GM12878 (cell line): ENCODE data around the gene CHCHD2. TPM values are rescaled to one million over a fixed set of nuclear protein-coding genes. Genes with fewer than 3 reads are reported as not detected.

ENCODE experiments used
- ATAC-seq: fragments of 200-7000 bp; cut with Tn5 transposase; 3 replicates; pipeline ENCODE4 v1.9.1; 2020; ENCODE audit warnings: mild to moderate bottlenecking, moderate library complexity
- BruUV-seq: library from RNA; stranded (reverse); fragments of 400-500 nt; replicated peaks from 2 replicates; lab custom pipeline; 2021; lab: Mats Ljungman, UMichigan
- CTCF ChIA-PET: fragments of 300-600 bp; sonication (Branson Sonifier 250); formaldehyde crosslinking; extraction: SDS; loops from one replicate; lab custom pipeline; 2021; ENCODE audit warnings: inconsistent platforms; lab: Yijun Ruan, JAX
- POLR2A ChIA-PET: fragments of 350-600 bp; formaldehyde crosslinking; extraction: SDS; loops from one replicate; lab custom pipeline; 2021; ENCODE audit warnings: inconsistent platforms; lab: Charles Lee
- RAD21 ChIA-PET: fragments of 300-600 bp; sonication (Branson Sonifier 250); formaldehyde crosslinking; loops from one replicate; lab custom pipeline; 2023; ENCODE audit warnings: antibody characterized with exemption; ENCODE audit not compliant: unreplicated experiment; lab: Charles Lee
- SMC1A ChIA-PET: fragments of 300-600 bp; sonication (Branson Sonifier 250); formaldehyde crosslinking; loops from one replicate; lab custom pipeline; 2023; ENCODE audit not compliant: unreplicated experiment, uncharacterized antibody; lab: Charles Lee
- DNase-seq: peaks from one replicate; pipeline ENCODE4 v3.0.0-alpha.2; 2011; ENCODE audit warnings: low read depth, low spot score
- FAIRE-seq: peaks from 3 replicates; lab custom pipeline; 2011; peaks lifted over from hg19 to GRCh38; lab: Jason Lieb, UNC
- H2AFZ ChIP-seq: 2 replicates; pipeline ENCODE4 v1.6.0; 2011; ENCODE audit warnings: low read depth, low read length, control low read depth; ENCODE audit not compliant: control insufficient read depth
- H3K27ac ChIP-seq: 2 replicates; pipeline ENCODE4 v1.5.1; 2011; ENCODE audit warnings: control low read depth; ENCODE audit not compliant: control insufficient read depth, insufficient read depth
- H3K27me3 ChIP-seq, 2 experiments: replicated peaks in 1 of 2; 2 replicates each; pipeline versions ENCODE4 v1.6.0 to v1.6.1; 2011; ENCODE audit warnings: low read length in 1 of 2; ENCODE audit not compliant: control insufficient read depth in 2 of 2, insufficient read depth in 2 of 2
- H3K36me3 ChIP-seq, 2 experiments: 2 replicates each; pipeline ENCODE4 v1.5.1; 2011; ENCODE audit warnings: low read length in 1 of 2; ENCODE audit not compliant: control insufficient read depth in 2 of 2, insufficient read depth in 2 of 2
- H3K4me1 ChIP-seq: 2 replicates; pipeline ENCODE4 v1.6.1; 2011; ENCODE audit warnings: mild to moderate bottlenecking, low read length, moderate library complexity, mixed read lengths; ENCODE audit not compliant: control insufficient read depth, insufficient read depth
- H3K4me2 ChIP-seq: 2 replicates; pipeline ENCODE4 v1.6.0; 2011; ENCODE audit warnings: control low read depth; ENCODE audit not compliant: control insufficient read depth, insufficient read depth
- H3K4me3 ChIP-seq: fragments of 200-600 bp; sonication (generic); 2 replicates; pipeline ENCODE4 v1.5.1; 2016
- H3K79me2 ChIP-seq: 2 replicates; pipeline ENCODE4 v1.6.0; 2011; ENCODE audit warnings: low read length; ENCODE audit not compliant: control insufficient read depth, insufficient read depth
- H3K9ac ChIP-seq: 2 replicates; pipeline ENCODE4 v1.8.0; 2011; ENCODE audit warnings: low read length, control low read depth, mixed read lengths; ENCODE audit not compliant: control insufficient read depth, insufficient read depth
- H3K9me3 ChIP-seq: replicated peaks from 3 replicates; pipeline ENCODE4 v1.5.1; 2011; ENCODE audit warnings: mild to moderate bottlenecking, low read length; ENCODE audit not compliant: control insufficient read depth, insufficient read depth
- H4K20me1 ChIP-seq: 2 replicates; pipeline ENCODE4 v1.6.0; 2011; ENCODE audit not compliant: control insufficient read depth, insufficient read depth
- EGR1 ChIP-seq, 2 experiments: IDR thresholded peaks; 1 replicate in 1 of 2; 2 replicates in 1 of 2; pipeline ENCODE4 v1.6.1; 2011 to 2012; ENCODE audit warnings: low read depth in 2 of 2, low read length in 2 of 2, borderline replicate concordance in 1 of 2, mild to moderate bottlenecking in 1 of 2, moderate library complexity in 1 of 2
- LARP7 ChIP-seq: fragments of 450-650 bp; IDR thresholded peaks from 2 replicates; pipeline ENCODE4 v1.6.1; 2017; ENCODE audit warnings: mild to moderate bottlenecking
- MEF2B ChIP-seq: fragments of 450-650 bp; IDR thresholded peaks from 2 replicates; pipeline ENCODE4 v1.6.1; 2018; ENCODE audit warnings: mild to moderate bottlenecking, moderate library complexity; ENCODE audit not compliant: partially characterized antibody, poor library complexity, severe bottlenecking
- WGBS: methylation state at CpG from one replicate; pipeline ENCODE4 v1.1.6; 2016; ENCODE audit warnings: low lambda C conversion rate; ENCODE audit not compliant: insufficient replicate concordance, insufficient coverage; ENCODE audit errors: missing lambda C conversion rate; 5-methylcytosine and 5-hydroxymethylcytosine counted together
- in situ Hi-C: fragments of 300-500 bp; cut with MboI; formaldehyde crosslinking; loops from 9 replicates; pipeline ENCODE4 v1.14.3; 2018; ENCODE audit warnings: mixed read lengths
- intact Hi-C: fragments of 100-400 bp; cut with micrococcal nuclease; formaldehyde crosslinking; loops from one replicate; pipeline ENCODE4 v1.14.2; 2022; ENCODE audit not compliant: unreplicated experiment
- polyA plus RNA-seq, 11 experiments: library from polyadenylated mRNA; depleted of rRNA in 4 of 11; unstranded in 6 of 11; stranded (reverse) in 5 of 11; fragments of >200 nt; fragmentation: Nextera tagmentation in 4 of 11; fragmentation: Illumina TruSeq in 1 of 11; extraction: Ambion mirVana in 4 of 11; extraction: Trizol in 1 of 11; gene quantifications; 1 replicate in 1 of 11; 2 replicates in 10 of 11; pipeline versions ENCODE4 v1.2.1 to v1.2.3, GENCODE V29; 2011 to 2016; ENCODE audit warnings: inconsistent platforms in 2 of 11, missing spikeins in 2 of 11, low read depth in 1 of 11
- total RNA-seq, 4 experiments: library from RNA; depleted of rRNA in 3 of 4; stranded (reverse); fragments of >200 nt in 3 of 4; fragmentation: Illumina TruSeq in 1 of 4; extraction: Trizol in 1 of 4; gene quantifications; 2 replicates each; pipeline versions ENCODE4 v1.2.1 to v1.2.3, GENCODE V29; 2013 to 2021
- TF ChIP-seq, protein P1 (sequence below): fragments of 450-650 bp; IDR thresholded peaks from 2 replicates; pipeline ENCODE4 v1.6.1; 2016; ENCODE audit warnings: mild to moderate bottlenecking

Gene CHCHD2
- total and polyA plus RNA-seq, 10 of the 15 experiments (the other 5 are each of a cell fraction or from before 2014, with no cell fraction given): 97.8 to 1,291 (median 619) TPM

DNA sequence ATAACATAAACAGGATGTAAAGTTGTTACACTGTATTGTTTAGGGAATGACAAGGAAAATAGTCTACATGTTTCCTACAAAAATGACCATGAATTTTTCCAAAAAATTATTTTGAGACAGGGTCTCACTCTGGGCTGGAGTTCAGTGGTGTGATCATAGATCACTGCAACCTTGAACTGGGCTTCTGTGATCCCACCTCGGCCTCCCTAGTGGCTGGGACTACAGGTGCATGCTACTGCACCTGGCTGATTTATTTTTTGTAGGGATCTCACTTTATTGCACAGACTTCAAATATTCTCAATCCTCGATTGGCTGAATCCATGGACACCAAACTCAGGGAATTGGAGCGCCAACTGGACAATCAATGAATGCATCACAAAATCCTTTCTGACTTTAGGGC is 6.6 kb downstream of the CHCHD2 start:
- no peak overlapping the region for H3K27ac ChIP-seq
- no TSS peak for BruUV-seq
- in situ Hi-C loops: loop anchor here (10.0 kb wide), 1 partner anchor 1345 kb away; the partner anchor contains the start of gene SEC61G
- no peaks in the 10 kb centered on the region for H3K4me1 ChIP-seq
- RAD21 ChIA-PET: no interaction called here
- WGBS: 100% methylated on average over 3 of the region's 3 CpGs
- H4K20me1 ChIP-seq: no peaks in the 10 kb centered on the region
- no peaks in the 10 kb centered on the region for H3K9me3 ChIP-seq
- no peaks in the 10 kb centered on the region for H3K27me3 ChIP-seq
- H2AFZ ChIP-seq: no peak overlapping the region
- TF ChIP-seq, protein P1, sequence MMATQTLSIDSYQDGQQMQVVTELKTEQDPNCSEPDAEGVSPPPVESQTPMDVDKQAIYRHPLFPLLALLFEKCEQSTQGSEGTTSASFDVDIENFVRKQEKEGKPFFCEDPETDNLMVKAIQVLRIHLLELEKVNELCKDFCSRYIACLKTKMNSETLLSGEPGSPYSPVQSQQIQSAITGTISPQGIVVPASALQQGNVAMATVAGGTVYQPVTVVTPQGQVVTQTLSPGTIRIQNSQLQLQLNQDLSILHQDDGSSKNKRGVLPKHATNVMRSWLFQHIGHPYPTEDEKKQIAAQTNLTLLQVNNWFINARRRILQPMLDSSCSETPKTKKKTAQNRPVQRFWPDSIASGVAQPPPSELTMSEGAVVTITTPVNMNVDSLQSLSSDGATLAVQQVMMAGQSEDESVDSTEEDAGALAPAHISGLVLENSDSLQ: no peak
- no peak for TF ChIP-seq EGR1 (IDR thresholded peaks at IDR 0.05; ENCODE audit: borderline replicate concordance in 1 of 2, low read depth in 2 of 2, low read length in 2 of 2)
- TF ChIP-seq MEF2B: no peak
- no peak for TF ChIP-seq LARP7
- TF ChIP-seq, all 136 proteins: peak for 0
- Histone ChIP-seq H3K4me3 (no peak overlapping the region), H3K36me3 (peaks cover 3 to 27% of the 10 kb centered on the region in 2 experiments), H3K79me2 (peaks cover 8% of the 10 kb centered on the region), H3K9ac (no peak overlapping the region), H3K4me2 (no peak overlapping the region)
- intact Hi-C loops: loop anchor here (10.0 kb wide), 1 partner anchor 215 kb away; the partner anchor contains the start of gene ZNF713
- ChIA-PET SMC1A (no interaction called here), CTCF (no interaction called here), POLR2A (interaction anchor here (0.6 kb wide), 1 partner anchor 61 kb away, joined by 4 read pairs; no protein-coding TSS in a partner anchor)
- DNase-seq (no peak), ATAC-seq (peak; percentile 19; the same call in 1 of the 3 replicates), FAIRE-seq (no peak)
